Endometrial microvascular endothelial cells (primary cell): Measurements from ENCODE around the gene SPANXN4. TPM values are rescaled to one million over a fixed set of nuclear protein-coding genes. Genes with fewer than 3 reads are reported as not detected.

ENCODE experiments used
- in situ Hi-C: cut with HindIII; loops from 2 replicates; pipeline ENCODE4 v1.10.0; 2017; ENCODE audit warnings: low sequenced_read_pairs, low pct_unique_long_range_greater_than_20kb; ENCODE audit errors: inconsistent ontology term
- total RNA-seq: library from RNA; depleted of rRNA; stranded (reverse); fragments of >200 nt; gene quantifications from one replicate; pipeline ENCODE4 v1.2.3, GENCODE V29; 2015; ENCODE audit errors: inconsistent ontology term

Gene SPANXN4
- not detected for total RNA-seq

- in situ Hi-C loops: no loop called here
Measured at GRCh38 chrX:143025628-143026027, at the start of gene SPANXN4. Gene SPANXN4 (plus strand): TSS chrX:143025928. CDS start chrX:143026015, 87 bp downstream.

GRCh38 chrX:142977128-142977914 lies 48.4 kb upstream of the SPANXN4 start:
- in situ Hi-C loops: no loop called here

GRCh38 chrX:142978130-142978684 lies 47.5 kb upstream of the SPANXN4 start:
- in situ Hi-C loops: no loop called here

GRCh38 chrX:142982679-142983078 lies 43.0 kb upstream of the SPANXN4 start:
- in situ Hi-C loops: no loop called here

- in situ Hi-C loops: no loop called here
Measured at GRCh38 chrX:142994988-142995387, 30.7 kb upstream of the SPANXN4 start.

GRCh38 chrX:142998447-142999198 lies 27.1 kb upstream of the SPANXN4 start:
- in situ Hi-C loops: no loop called here

- in situ Hi-C loops: no loop called here
Measured at GRCh38 chrX:142999199-142999701, 26.5 kb upstream of the SPANXN4 start.

- in situ Hi-C loops: no loop called here
Measured at GRCh38 chrX:143002206-143002605, 23.5 kb upstream of the SPANXN4 start.

GRCh38 chrX:143017272-143017671 lies 8.5 kb upstream of the SPANXN4 start:
- in situ Hi-C loops: no loop called here

GRCh38 chrX:143027275-143027674 lies 1.5 kb downstream of the SPANXN4 start:
- in situ Hi-C loops: no loop called here

- in situ Hi-C loops: no loop called here
Measured at GRCh38 chrX:143047511-143047910, 21.8 kb downstream of the SPANXN4 start.

GRCh38 chrX:143058120-143058519 lies 32.4 kb downstream of the SPANXN4 start:
- in situ Hi-C loops: no loop called here

- in situ Hi-C loops: no loop called here
Measured at GRCh38 chrX:143081231-143081630, 55.5 kb downstream of the SPANXN4 start.

GRCh38 chrX:143082537-143082936 lies 56.8 kb downstream of the SPANXN4 start:
- in situ Hi-C loops: no loop called here
